Pancreas (tissue), 10 donors: ENCODE results near the gene CMC1. TPM values are rescaled to one million over a fixed set of nuclear protein-coding genes. Genes with fewer than 3 reads are reported as not detected.

ENCODE experiments used
- ATAC-seq, 4 donors: fragments of 200-7000 bp; cut with Tn5 transposase; one replicate each; pipeline versions ENCODE4 v1.8.0 to v1.9.1; 2020; ENCODE audit warnings: mild to moderate bottlenecking in 4 of 4, moderate library complexity in 4 of 4
- DNase-seq, 6 donors: peaks; one replicate each; pipeline ENCODE4 v3.0.0-alpha.2; 2020
- FAIRE-seq: peaks from 2 replicates; lab custom pipeline; 2012; peaks lifted over from hg19 to GRCh38; lab: Jason Lieb, UNC
- H3K27ac ChIP-seq, 4 donors: fragments of 200-600 bp; sonication (generic); 1 replicate in 3 of 4; 2 replicates in 1 of 4; pipeline versions ENCODE4 v1.5.0 to v1.8.0; 2020
- H3K27me3 ChIP-seq, 4 donors: fragments of 200-600 bp; one replicate each; pipeline ENCODE4 v1.8.0; 2021
- H3K36me3 ChIP-seq, 3 donors: fragments of 200-600 bp; sonication (generic) in 1 of 3; one replicate each; pipeline versions ENCODE4 v1.5.0 to v1.8.0; 2020 to 2021
- H3K4me1 ChIP-seq, 3 donors: fragments of 200-600 bp; one replicate each; pipeline ENCODE4 v1.8.0; 2021
- H3K4me3 ChIP-seq, 4 donors: fragments of 200-600 bp; sonication (generic) in 2 of 4; one replicate each; pipeline versions ENCODE4 v1.5.0 to v1.8.0; 2020 to 2021
- H3K9me3 ChIP-seq, 4 donors: fragments of 200-600 bp; one replicate each; pipeline ENCODE4 v1.8.0; 2021
- WGBS, 2 donors: extraction: QIAGEN DNeasy Blood & Tissue Kit; methylation state at CpG; one replicate each; pipeline ENCODE4 v1.1.7; 2013; 5-methylcytosine and 5-hydroxymethylcytosine counted together
- intact Hi-C, 3 donors: fragments of 100-400 bp; cut with DNase I; formaldehyde crosslinking; loops; one replicate each; pipeline versions ENCODE4 v1.11.1 to v1.14.2; 2022
- polyA plus RNA-seq, 2 donors: library from polyadenylated mRNA; stranded (reverse); fragments of 200-250 nt; gene quantifications; one replicate each; pipeline ENCODE4 v1.2.3, GENCODE V29; 2013
- total RNA-seq, 6 donors: library from RNA; stranded (reverse); fragmentation: NEBNext Ultra II Directional in 4 of 6; extraction: Animal tissue kit (Norgen Biotek cat#: 25700) in 4 of 6; gene quantifications; one replicate each; pipeline versions ENCODE4 v1.2.1 to v1.2.4, GENCODE V29; 2021 to 2023
- TF ChIP-seq, protein P1 (sequence below), 4 donors: fragments of 200-600 bp; sonication (generic) in 3 of 4; IDR thresholded peaks; one replicate each; pipeline versions ENCODE4 v1.5.0 to v1.8.0; 2021; ENCODE audit warnings: antibody characterized with exemption in 4 of 4
- donor health status: healthy with polysubstance abuse.
- donor health status: DM: no; HTN: no; CAD: no; lungs with moderate emphysema.
- donor health status: DM: no; HTN: no; CAD: no.
- donor health status: control.
- donor health status: control.
- donor health status: Bipolar disorder and iron deficiency.
- donor health status: DM: yes; HTN: yes; CAD: no.
- donor health status: DM: no; HTN: no; CAD: no.
- donor health status: DM: no; HTN: no; CAD: no.
- donor health status: DM: yes; HTN: yes; CAD: no.

CMC1 gene
- total and polyA plus RNA-seq, 8 donors: 4.3 to 23.9 (median 7.7) TPM

DNA sequence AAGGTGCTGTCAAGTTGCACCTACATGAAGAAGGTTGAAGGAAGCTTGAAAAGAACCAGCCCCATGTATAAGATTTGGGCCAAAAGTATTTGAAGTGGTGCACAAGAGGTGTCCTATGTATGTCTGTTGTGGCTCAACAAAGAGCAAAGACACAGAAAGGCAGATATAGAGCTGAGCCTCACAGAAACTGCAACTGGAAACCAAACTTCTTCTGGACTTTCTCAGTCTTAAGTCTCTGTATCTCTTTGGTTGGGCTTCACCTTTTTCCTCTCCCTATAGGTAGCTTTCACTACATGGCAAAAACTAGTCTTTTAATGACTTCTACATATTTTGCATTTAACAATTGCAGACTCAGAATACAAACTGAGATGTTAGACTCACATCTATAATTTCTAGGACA lies 8.8 kb upstream of the CMC1 start:
- Histone ChIP-seq H3K4me1 (no peaks in the 10 kb centered on the region), H3K27ac (no peak overlapping the region), H3K36me3 (no peaks in the 10 kb centered on the region), H3K9me3 (no peaks in the 10 kb centered on the region), H3K4me3 (no peak overlapping the region), H3K27me3 (no peaks in the 10 kb centered on the region)
- DNase-seq: no peak
- intact Hi-C loops: no loop called here
- no peak for ATAC-seq
- TF ChIP-seq, protein P1, sequence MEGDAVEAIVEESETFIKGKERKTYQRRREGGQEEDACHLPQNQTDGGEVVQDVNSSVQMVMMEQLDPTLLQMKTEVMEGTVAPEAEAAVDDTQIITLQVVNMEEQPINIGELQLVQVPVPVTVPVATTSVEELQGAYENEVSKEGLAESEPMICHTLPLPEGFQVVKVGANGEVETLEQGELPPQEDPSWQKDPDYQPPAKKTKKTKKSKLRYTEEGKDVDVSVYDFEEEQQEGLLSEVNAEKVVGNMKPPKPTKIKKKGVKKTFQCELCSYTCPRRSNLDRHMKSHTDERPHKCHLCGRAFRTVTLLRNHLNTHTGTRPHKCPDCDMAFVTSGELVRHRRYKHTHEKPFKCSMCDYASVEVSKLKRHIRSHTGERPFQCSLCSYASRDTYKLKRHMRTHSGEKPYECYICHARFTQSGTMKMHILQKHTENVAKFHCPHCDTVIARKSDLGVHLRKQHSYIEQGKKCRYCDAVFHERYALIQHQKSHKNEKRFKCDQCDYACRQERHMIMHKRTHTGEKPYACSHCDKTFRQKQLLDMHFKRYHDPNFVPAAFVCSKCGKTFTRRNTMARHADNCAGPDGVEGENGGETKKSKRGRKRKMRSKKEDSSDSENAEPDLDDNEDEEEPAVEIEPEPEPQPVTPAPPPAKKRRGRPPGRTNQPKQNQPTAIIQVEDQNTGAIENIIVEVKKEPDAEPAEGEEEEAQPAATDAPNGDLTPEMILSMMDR (IDR thresholded peaks at IDR 0.05): no peak
- FAIRE-seq: no peak

DNA sequence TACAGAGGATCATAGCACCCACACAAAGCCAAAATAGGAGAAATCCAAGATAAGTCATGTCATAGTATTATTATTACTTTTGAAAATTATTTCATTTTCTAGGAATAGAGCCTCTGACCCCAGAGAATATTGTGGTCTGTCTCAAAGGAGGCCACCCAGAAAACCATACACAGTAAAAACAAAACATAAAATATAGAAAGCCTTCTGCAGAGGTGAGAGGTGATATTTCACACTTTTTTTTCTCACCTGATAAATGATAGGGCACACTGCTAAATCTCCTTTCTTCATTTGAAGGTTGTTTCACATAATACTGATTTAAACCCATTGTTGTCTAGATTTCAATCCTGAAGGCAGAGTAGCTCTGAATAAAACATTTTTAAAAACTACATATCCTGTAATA lies 7.0 kb upstream of the CMC1 start:
- no peak for ATAC-seq
- intact Hi-C loops: no loop called here

DNA sequence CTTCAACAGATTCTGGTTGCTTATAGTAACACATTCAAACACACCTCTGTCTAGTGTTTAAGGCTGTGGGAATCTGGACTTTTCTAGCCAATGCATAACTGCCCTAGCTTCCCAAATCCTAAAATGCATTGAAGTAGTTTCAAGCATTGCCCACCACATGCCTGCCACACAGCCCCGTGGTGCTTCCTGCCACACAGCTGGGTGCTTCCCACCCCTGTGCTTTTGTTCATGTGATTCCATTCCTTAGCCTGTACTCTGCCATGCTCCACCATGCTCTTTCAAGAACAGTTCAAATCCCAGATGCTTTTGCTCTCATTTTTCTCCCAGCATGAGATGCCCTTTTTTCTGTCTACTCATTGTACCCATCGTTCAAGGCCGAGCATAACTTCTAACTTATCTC lies 2.3 kb upstream of the CMC1 start:
- 80 to 81% methylated on average over 3 of the region's 3 CpGs for WGBS, 2 donors
- Histone ChIP-seq H3K27me3 (no peaks in the 10 kb centered on the region), H3K4me3 (no peak overlapping the region), H3K36me3 (no peaks in the 10 kb centered on the region), H3K9me3 (no peaks in the 10 kb centered on the region), H3K4me1 (peaks cover 0 to 9% (median 0%) of the 10 kb centered on the region in 3 donors), H3K27ac (no peak overlapping the region)
- FAIRE-seq (no peak), ATAC-seq (no peak), DNase-seq (no peak)
- intact Hi-C loops: no loop called here
- TF ChIP-seq, protein P1 (IDR thresholded peaks at IDR 0.05): no peak

More for the DNA sequence above, 7.0 kb upstream of the CMC1 start:
- Histone ChIP-seq H3K27me3 (no peaks in the 10 kb centered on the region), H3K9me3 (no peaks in the 10 kb centered on the region), H3K27ac (no peak overlapping the region), H3K4me1 (no peaks in the 10 kb centered on the region), H3K36me3 (no peaks in the 10 kb centered on the region), H3K4me3 (no peak overlapping the region)
- DNase-seq (no peak), FAIRE-seq (no peak)
- TF ChIP-seq, protein P1 (IDR thresholded peaks at IDR 0.05): no peak

DNA sequence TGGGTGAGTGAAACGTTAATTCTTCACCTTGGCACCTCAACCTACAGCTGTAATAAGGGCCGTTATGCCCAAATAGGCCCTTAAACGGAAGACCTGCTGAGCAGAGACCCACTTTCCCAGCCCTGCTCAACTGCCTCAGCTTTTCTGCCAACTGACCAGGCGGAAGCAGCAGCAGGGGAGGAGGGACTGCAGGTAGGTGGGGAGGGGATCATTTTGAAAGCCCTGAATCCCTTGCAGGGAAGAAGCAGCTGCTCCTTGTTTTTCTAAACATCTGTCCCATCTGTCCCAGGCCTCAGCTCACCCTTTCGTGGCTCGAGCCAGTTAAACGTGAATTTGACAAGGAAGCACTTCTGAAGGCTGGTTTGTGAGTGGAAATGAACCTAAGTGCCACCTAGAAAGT lies 978 bp upstream of the CMC1 start:
- TF ChIP-seq, protein P1 (IDR thresholded peaks at IDR 0.05): no peak
- FAIRE-seq: no peak
- H3K36me3 ChIP-seq: no peaks in the 10 kb centered on the region
- peaks cover 0 to 9% (median 0%) of the 10 kb centered on the region in 3 donors for H3K4me1 ChIP-seq
- H3K27me3 ChIP-seq: no peaks in the 10 kb centered on the region
- no peak overlapping the region for H3K27ac ChIP-seq
- H3K4me3 ChIP-seq: peak overlapping the region in 1 of 4 donors; percentile 97
- WGBS, 2 donors: 55 to 70% methylated on average over 7 of the region's 7 CpGs
- no peak for DNase-seq
- no peak for ATAC-seq
- intact Hi-C loops: no loop called here
- H3K9me3 ChIP-seq: no peaks in the 10 kb centered on the region

DNA sequence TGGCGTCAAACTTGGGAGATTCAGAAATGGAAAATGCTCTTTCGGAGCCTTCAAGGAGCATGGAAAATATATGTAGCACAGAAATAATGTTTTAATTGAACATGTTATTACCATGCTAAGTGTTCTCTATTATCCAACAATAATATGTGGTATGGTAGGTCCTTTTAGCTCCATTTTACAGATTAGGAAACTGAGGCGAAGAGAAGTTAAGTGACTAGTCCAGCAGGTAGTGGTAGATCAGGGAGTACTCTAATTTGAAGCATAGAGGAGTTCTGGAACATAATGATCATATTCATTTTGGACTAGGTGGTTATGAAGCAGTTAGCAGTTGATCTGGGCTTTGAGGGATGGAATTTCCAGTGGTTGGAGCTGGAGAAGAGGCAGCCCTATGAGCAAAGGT lies 1.1 kb downstream of the CMC1 start:
- TF ChIP-seq, protein P1 (IDR thresholded peaks at IDR 0.05): no peak
- H3K4me3 ChIP-seq: peak overlapping the region in 3 of 4 donors; percentile 69 to 97 (median 82)
- no peaks in the 10 kb centered on the region for H3K27me3 ChIP-seq
- FAIRE-seq: no peak
- intact Hi-C loops: no loop called here
- WGBS, 2 donors: 86 to 95% methylated on average over 3 of the region's 3 CpGs
- ATAC-seq: no peak
- no peaks in the 10 kb centered on the region for H3K9me3 ChIP-seq
- H3K4me1 ChIP-seq: peaks cover 0 to 23% (median 5%) of the 10 kb centered on the region in 3 donors
- no peak overlapping the region for H3K27ac ChIP-seq
- H3K36me3 ChIP-seq: no peaks in the 10 kb centered on the region
- no peak for DNase-seq
